GM12878 (cell line): ENCODE measurements around the gene ASTL. TPM values are rescaled to one million over a fixed set of nuclear protein-coding genes. Genes with fewer than 3 reads are reported as not detected.

Experiments used
- BACH1 ChIP-seq: fragments of 450-650 bp; IDR thresholded peaks from 2 replicates; pipeline ENCODE4 v1.6.1; 2017; ENCODE audit warnings: mild to moderate bottlenecking, borderline replicate concordance
- CBFB ChIP-seq: IDR thresholded peaks from 2 replicates; pipeline ENCODE4 v1.6.1; 2016; ENCODE audit warnings: antibody characterized with exemption, low read depth
- FOS ChIP-seq: IDR thresholded peaks from 3 replicates; pipeline ENCODE4 v1.6.1; 2011; ENCODE audit warnings: borderline replicate concordance; ENCODE audit not compliant: insufficient read length; ENCODE audit errors: extremely low read depth
- GABPA ChIP-seq: IDR thresholded peaks from 2 replicates; pipeline ENCODE4 v1.6.1; 2014; ENCODE audit warnings: antibody characterized with exemption, low read depth, mild to moderate bottlenecking, inconsistent platforms
- PML ChIP-seq: IDR thresholded peaks from 2 replicates; pipeline ENCODE4 v1.6.1; 2012; ENCODE audit warnings: low read length, inconsistent platforms
- RCOR1 ChIP-seq: conservative IDR thresholded peaks from 2 replicates; pipeline ENCODE4 v1.6.1; 2012; ENCODE audit warnings: low read depth, low read length, improper control_type of control experiment
- SIN3A ChIP-seq: IDR thresholded peaks from 2 replicates; pipeline ENCODE4 v1.6.1; 2012; ENCODE audit warnings: low read depth, low read length, improper control_type of control experiment
- SUZ12 ChIP-seq: fragments of 200-600 bp; sonication (generic); IDR thresholded peaks from one replicate; pipeline ENCODE4 v1.6.1; 2018; ENCODE audit warnings: antibody characterized with exemption, mild to moderate bottlenecking; ENCODE audit not compliant: unreplicated experiment
- TAF1 ChIP-seq: IDR thresholded peaks from 2 replicates; pipeline ENCODE4 v1.6.1; 2011; ENCODE audit warnings: mild to moderate bottlenecking, low read depth, low read length, borderline replicate concordance
- WRNIP1 ChIP-seq: IDR thresholded peaks from 2 replicates; pipeline ENCODE4 v1.6.1; 2011; ENCODE audit warnings: low read depth, low read length, improper control_type of control experiment, borderline replicate concordance
- ZNF274 ChIP-seq: IDR thresholded peaks from one replicate; pipeline ENCODE4 v1.8.0; 2011; ENCODE audit not compliant: insufficient read length, insufficient read depth
- ZNF622 ChIP-seq: fragments of 450-650 bp; IDR thresholded peaks from 2 replicates; pipeline ENCODE4 v1.6.1; 2017; ENCODE audit warnings: mild to moderate bottlenecking, inconsistent platforms
- polyA plus RNA-seq, 11 experiments: library from polyadenylated mRNA; depleted of rRNA in 4 of 11; unstranded in 6 of 11; stranded (reverse) in 5 of 11; fragments of >200 nt; fragmentation: Nextera tagmentation in 4 of 11; fragmentation: Illumina TruSeq in 1 of 11; extraction: Ambion mirVana in 4 of 11; extraction: Trizol in 1 of 11; gene quantifications; 1 replicate in 1 of 11; 2 replicates in 10 of 11; pipeline versions ENCODE4 v1.2.1 to v1.2.3, GENCODE V29; 2011 to 2016; ENCODE audit warnings: inconsistent platforms in 2 of 11, missing spikeins in 2 of 11, low read depth in 1 of 11
- total RNA-seq, 4 experiments: library from RNA; depleted of rRNA in 3 of 4; stranded (reverse); fragments of >200 nt in 3 of 4; fragmentation: Illumina TruSeq in 1 of 4; extraction: Trizol in 1 of 4; gene quantifications; 2 replicates each; pipeline versions ENCODE4 v1.2.1 to v1.2.3, GENCODE V29; 2013 to 2021
- TF ChIP-seq, protein P1 (sequence below): fragments of 450-650 bp; IDR thresholded peaks from 2 replicates; pipeline ENCODE4 v1.6.1; 2018; ENCODE audit warnings: mild to moderate bottlenecking, low read depth, moderate library complexity; ENCODE audit not compliant: partially characterized antibody
- TF ChIP-seq, protein P2 (sequence below): IDR thresholded peaks from 2 replicates; pipeline ENCODE4 v1.6.1; 2011; ENCODE audit warnings: borderline replicate concordance, low read depth, mild to moderate bottlenecking, moderate library complexity, mixed read lengths, low read length; ENCODE audit not compliant: insufficient read depth; ENCODE audit errors: extremely low read length
- TF ChIP-seq, protein P3 (sequence below): IDR thresholded peaks from 2 replicates; pipeline ENCODE4 v1.6.1; 2012; ENCODE audit warnings: low read length, inconsistent platforms
- TF ChIP-seq, protein P4 (sequence below): IDR thresholded peaks from 2 replicates; pipeline ENCODE4 v1.6.1; 2012; ENCODE audit warnings: low read depth, low read length, improper control_type of control experiment
- TF ChIP-seq, protein P5 (sequence below): IDR thresholded peaks from 2 replicates; pipeline ENCODE4 v1.6.1; 2012; ENCODE audit warnings: improper control_type of control experiment, low read depth, low read length; ENCODE audit not compliant: insufficient replicate concordance

The ASTL gene
- total and polyA plus RNA-seq, 10 of the 15 experiments (the other 5 are each of a cell fraction or from before 2014, with no cell fraction given): 0.18 to 1.0 (median 0.38) TPM; not detected in 4

DNA sequence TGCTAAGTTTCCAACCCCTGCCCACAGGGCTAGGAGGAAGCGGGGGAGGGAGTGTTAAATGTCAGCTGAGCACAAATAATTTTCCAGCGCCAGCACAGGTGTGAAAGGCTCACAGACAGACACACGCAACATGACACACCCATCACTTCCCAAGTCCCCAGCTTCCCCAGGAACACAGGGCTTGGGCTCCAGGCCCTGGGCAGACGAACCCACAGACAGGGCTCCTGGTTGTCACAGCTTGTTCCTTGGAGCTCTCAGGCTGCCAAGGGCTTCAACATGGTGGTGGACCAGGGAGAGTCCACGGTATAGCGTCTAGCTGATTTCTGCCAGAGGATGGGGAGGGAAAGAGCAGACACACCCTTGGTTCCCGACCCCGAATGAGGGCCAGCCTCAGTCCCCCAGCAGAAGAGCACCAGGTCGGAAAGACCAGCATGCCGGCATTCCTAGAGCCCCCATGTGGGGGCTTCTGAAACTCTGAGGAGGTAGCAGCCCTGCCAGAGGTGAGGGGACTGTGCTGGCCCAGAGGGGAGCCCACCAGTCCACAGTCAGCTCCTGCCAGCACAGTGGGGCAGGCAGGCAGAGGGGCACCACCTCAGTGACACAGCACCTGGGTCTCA lies 5.0 kb upstream of the ASTL start (continued):
- TF ChIP-seq, protein P1, sequence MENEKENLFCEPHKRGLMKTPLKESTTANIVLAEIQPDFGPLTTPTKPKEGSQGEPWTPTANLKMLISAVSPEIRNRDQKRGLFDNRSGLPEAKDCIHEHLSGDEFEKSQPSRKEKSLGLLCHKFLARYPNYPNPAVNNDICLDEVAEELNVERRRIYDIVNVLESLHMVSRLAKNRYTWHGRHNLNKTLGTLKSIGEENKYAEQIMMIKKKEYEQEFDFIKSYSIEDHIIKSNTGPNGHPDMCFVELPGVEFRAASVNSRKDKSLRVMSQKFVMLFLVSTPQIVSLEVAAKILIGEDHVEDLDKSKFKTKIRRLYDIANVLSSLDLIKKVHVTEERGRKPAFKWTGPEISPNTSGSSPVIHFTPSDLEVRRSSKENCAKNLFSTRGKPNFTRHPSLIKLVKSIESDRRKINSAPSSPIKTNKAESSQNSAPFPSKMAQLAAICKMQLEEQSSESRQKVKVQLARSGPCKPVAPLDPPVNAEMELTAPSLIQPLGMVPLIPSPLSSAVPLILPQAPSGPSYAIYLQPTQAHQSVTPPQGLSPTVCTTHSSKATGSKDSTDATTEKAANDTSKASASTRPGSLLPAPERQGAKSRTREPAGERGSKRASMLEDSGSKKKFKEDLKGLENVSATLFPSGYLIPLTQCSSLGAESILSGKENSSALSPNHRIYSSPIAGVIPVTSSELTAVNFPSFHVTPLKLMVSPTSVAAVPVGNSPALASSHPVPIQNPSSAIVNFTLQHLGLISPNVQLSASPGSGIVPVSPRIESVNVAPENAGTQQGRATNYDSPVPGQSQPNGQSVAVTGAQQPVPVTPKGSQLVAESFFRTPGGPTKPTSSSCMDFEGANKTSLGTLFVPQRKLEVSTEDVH: no peak
- TF ChIP-seq CBFB (no peak), FOS (no peak), GABPA (no peak), ZNF622 (no peak), BACH1 (no peak; the same call in 1 of the 2 replicates), ZNF274 (no peak), RCOR1 (no peak), PML (no peak), SIN3A (no peak), WRNIP1 (0 out of 2 replicates have a peak, but pooled peaks have one; percentile 30), SUZ12 (no peak), TAF1 (no peak)
- TF ChIP-seq, protein P2, sequence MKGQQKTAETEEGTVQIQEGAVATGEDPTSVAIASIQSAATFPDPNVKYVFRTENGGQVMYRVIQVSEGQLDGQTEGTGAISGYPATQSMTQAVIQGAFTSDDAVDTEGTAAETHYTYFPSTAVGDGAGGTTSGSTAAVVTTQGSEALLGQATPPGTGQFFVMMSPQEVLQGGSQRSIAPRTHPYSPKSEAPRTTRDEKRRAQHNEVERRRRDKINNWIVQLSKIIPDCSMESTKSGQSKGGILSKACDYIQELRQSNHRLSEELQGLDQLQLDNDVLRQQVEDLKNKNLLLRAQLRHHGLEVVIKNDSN: no peak
- TF ChIP-seq, protein P3, sequence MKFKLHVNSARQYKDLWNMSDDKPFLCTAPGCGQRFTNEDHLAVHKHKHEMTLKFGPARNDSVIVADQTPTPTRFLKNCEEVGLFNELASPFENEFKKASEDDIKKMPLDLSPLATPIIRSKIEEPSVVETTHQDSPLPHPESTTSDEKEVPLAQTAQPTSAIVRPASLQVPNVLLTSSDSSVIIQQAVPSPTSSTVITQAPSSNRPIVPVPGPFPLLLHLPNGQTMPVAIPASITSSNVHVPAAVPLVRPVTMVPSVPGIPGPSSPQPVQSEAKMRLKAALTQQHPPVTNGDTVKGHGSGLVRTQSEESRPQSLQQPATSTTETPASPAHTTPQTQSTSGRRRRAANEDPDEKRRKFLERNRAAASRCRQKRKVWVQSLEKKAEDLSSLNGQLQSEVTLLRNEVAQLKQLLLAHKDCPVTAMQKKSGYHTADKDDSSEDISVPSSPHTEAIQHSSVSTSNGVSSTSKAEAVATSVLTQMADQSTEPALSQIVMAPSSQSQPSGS: no peak
- TF ChIP-seq, protein P4, sequence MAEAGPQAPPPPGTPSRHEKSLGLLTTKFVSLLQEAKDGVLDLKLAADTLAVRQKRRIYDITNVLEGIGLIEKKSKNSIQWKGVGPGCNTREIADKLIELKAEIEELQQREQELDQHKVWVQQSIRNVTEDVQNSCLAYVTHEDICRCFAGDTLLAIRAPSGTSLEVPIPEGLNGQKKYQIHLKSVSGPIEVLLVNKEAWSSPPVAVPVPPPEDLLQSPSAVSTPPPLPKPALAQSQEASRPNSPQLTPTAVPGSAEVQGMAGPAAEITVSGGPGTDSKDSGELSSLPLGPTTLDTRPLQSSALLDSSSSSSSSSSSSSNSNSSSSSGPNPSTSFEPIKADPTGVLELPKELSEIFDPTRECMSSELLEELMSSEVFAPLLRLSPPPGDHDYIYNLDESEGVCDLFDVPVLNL: no peak
- TF ChIP-seq, protein P5, sequence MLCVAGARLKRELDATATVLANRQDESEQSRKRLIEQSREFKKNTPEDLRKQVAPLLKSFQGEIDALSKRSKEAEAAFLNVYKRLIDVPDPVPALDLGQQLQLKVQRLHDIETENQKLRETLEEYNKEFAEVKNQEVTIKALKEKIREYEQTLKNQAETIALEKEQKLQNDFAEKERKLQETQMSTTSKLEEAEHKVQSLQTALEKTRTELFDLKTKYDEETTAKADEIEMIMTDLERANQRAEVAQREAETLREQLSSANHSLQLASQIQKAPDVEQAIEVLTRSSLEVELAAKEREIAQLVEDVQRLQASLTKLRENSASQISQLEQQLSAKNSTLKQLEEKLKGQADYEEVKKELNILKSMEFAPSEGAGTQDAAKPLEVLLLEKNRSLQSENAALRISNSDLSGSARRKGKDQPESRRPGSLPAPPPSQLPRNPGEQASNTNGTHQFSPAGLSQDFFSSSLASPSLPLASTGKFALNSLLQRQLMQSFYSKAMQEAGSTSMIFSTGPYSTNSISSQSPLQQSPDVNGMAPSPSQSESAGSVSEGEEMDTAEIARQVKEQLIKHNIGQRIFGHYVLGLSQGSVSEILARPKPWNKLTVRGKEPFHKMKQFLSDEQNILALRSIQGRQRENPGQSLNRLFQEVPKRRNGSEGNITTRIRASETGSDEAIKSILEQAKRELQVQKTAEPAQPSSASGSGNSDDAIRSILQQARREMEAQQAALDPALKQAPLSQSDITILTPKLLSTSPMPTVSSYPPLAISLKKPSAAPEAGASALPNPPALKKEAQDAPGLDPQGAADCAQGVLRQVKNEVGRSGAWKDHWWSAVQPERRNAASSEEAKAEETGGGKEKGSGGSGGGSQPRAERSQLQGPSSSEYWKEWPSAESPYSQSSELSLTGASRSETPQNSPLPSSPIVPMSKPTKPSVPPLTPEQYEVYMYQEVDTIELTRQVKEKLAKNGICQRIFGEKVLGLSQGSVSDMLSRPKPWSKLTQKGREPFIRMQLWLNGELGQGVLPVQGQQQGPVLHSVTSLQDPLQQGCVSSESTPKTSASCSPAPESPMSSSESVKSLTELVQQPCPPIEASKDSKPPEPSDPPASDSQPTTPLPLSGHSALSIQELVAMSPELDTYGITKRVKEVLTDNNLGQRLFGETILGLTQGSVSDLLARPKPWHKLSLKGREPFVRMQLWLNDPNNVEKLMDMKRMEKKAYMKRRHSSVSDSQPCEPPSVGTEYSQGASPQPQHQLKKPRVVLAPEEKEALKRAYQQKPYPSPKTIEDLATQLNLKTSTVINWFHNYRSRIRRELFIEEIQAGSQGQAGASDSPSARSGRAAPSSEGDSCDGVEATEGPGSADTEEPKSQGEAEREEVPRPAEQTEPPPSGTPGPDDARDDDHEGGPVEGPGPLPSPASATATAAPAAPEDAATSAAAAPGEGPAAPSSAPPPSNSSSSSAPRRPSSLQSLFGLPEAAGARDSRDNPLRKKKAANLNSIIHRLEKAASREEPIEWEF: no peak
